Measurements from ENCODE around the gene ADCY1. TPM values are rescaled to one million over a fixed set of nuclear protein-coding genes. Genes with fewer than 3 reads are reported as not detected.

Gene ADCY1
- total RNA-seq, 1 donor from 2014 or later, result 19.0 TPM

- no peaks in the 10 kb centered on the region for H3K27me3 Mint-ChIP-seq
Observed at GRCh38 chr7:45652630-45653029, 78.5 kb downstream of the ADCY1 start.

GRCh38 chr7:45653209-45653907, 79.2 kb downstream of the ADCY1 start:
- Mint-ChIP-seq H3K36me3 (peaks cover 7% of the 10 kb centered on the region), H3K9me3 (no peaks in the 10 kb centered on the region), H3K27ac (no peak overlapping the region), H3K27me3 (no peaks in the 10 kb centered on the region), H3K4me1 (ENCODE audit: unreplicated experiment) (no peaks in the 10 kb centered on the region), H3K4me3 (no peak overlapping the region)
- no peak for TF ChIP-seq CTCF (conservative IDR thresholded peaks at IDR 0.05)
- DNase-seq (ENCODE audit: extremely low spot score, unreplicated experiment), result no peak

More at GRCh38 chr7:45652630-45653029, 78.5 kb downstream of the ADCY1 start:
- no peak for TF ChIP-seq CTCF (conservative IDR thresholded peaks at IDR 0.05)
- Mint-ChIP-seq H3K4me1 (ENCODE audit: unreplicated experiment) (no peaks in the 10 kb centered on the region), H3K4me3 (no peak overlapping the region), H3K36me3 (peaks cover 7% of the 10 kb centered on the region), H3K9me3 (no peaks in the 10 kb centered on the region), H3K27ac (no peak overlapping the region)
- no peak for DNase-seq (ENCODE audit: extremely low spot score, unreplicated experiment)

GRCh38 chr7:45654341-45654740, 80.2 kb downstream of the ADCY1 start:
- H3K4me3 Mint-ChIP-seq, result no peak overlapping the region
- DNase-seq (ENCODE audit: extremely low spot score, unreplicated experiment), result no peak
- H3K9me3 Mint-ChIP-seq, result no peaks in the 10 kb centered on the region
- no peaks in the 10 kb centered on the region for H3K4me1 Mint-ChIP-seq (ENCODE audit: unreplicated experiment)
- H3K27ac Mint-ChIP-seq, result no peak overlapping the region
- TF ChIP-seq CTCF (conservative IDR thresholded peaks at IDR 0.05), result no peak
- peaks cover 4% of the 10 kb centered on the region for H3K36me3 Mint-ChIP-seq
- H3K27me3 Mint-ChIP-seq, result no peaks in the 10 kb centered on the region

- Mint-ChIP-seq H3K4me1 (ENCODE audit: unreplicated experiment) (no peaks in the 10 kb centered on the region), H3K27ac (no peak overlapping the region), H3K36me3 (peaks cover 4% of the 10 kb centered on the region), H3K9me3 (no peaks in the 10 kb centered on the region), H3K27me3 (no peaks in the 10 kb centered on the region), H3K4me3 (no peak overlapping the region)
- TF ChIP-seq CTCF (conservative IDR thresholded peaks at IDR 0.05), result no peak
- DNase-seq (ENCODE audit: extremely low spot score, unreplicated experiment), result no peak
Observed at GRCh38 chr7:45655539-45655938, 81.4 kb downstream of the ADCY1 start.

GRCh38 chr7:45656431-45656830, 82.3 kb downstream of the ADCY1 start:
- no peak overlapping the region for H3K4me3 Mint-ChIP-seq
- H3K36me3 Mint-ChIP-seq, result peaks cover 4% of the 10 kb centered on the region
- H3K4me1 Mint-ChIP-seq (ENCODE audit: unreplicated experiment), result no peaks in the 10 kb centered on the region
- no peak for TF ChIP-seq CTCF (conservative IDR thresholded peaks at IDR 0.05)
- H3K9me3 Mint-ChIP-seq, result no peaks in the 10 kb centered on the region
- DNase-seq (ENCODE audit: extremely low spot score, unreplicated experiment), result peak; percentile 37
- no peak overlapping the region for H3K27ac Mint-ChIP-seq
- H3K27me3 Mint-ChIP-seq, result no peaks in the 10 kb centered on the region
